GM23338 (cell line): ENCODE results near the gene KRT1. TPM values are rescaled to one million over a fixed set of nuclear protein-coding genes. Genes with fewer than 3 reads are reported as not detected.

Source experiments
- ATAC-seq: fragments of 200-7000 bp; cut with Tn5 transposase; 3 replicates; pipeline ENCODE4 v1.9.1; 2020
- DNase-seq: peaks from one replicate; pipeline ENCODE4 v3.0.0-alpha.2; 2015; ENCODE audit warnings: low spot score
- H2AFZ ChIP-seq: fragments of 200-600 bp; sonication (generic); 2 replicates; pipeline ENCODE4 v1.8.0; 2016; ENCODE audit warnings: antibody characterized with exemption, mild to moderate bottlenecking, moderate library complexity
- H3F3A ChIP-seq: fragments of 200-600 bp; sonication (generic); replicated peaks from 2 replicates; pipeline ENCODE4 v1.8.0; 2017; ENCODE audit warnings: antibody characterized with exemption, mixed run types, low read depth
- H3K27ac ChIP-seq: fragments of 200-600 bp; sonication (generic); 2 replicates; pipeline ENCODE4 v1.6.1; 2016; ENCODE audit warnings: low read depth
- H3K27me3 ChIP-seq: fragments of 200-600 bp; sonication (generic); 2 replicates; pipeline ENCODE4 v1.8.0; 2016; ENCODE audit warnings: mild to moderate bottlenecking, mixed run types, moderate library complexity; ENCODE audit not compliant: insufficient read depth
- H3K36me3 ChIP-seq: fragments of 200-600 bp; sonication (generic); 2 replicates; pipeline ENCODE4 v1.8.0; 2016; ENCODE audit warnings: mild to moderate bottlenecking; ENCODE audit not compliant: insufficient read depth
- H3K4me1 ChIP-seq: fragments of 200-600 bp; sonication (generic); 2 replicates; pipeline ENCODE4 v1.8.0; 2016; ENCODE audit warnings: mild to moderate bottlenecking, moderate library complexity; ENCODE audit not compliant: insufficient read depth
- H3K4me2 ChIP-seq: fragments of 200-600 bp; sonication (generic); 2 replicates; pipeline ENCODE4 v1.7.1; 2017; ENCODE audit warnings: mixed run types
- H3K4me3 ChIP-seq: fragments of 200-600 bp; sonication (generic); 2 replicates; pipeline ENCODE4 v1.6.1; 2016; ENCODE audit warnings: mixed run types
- H3K79me2 ChIP-seq: fragments of 200-600 bp; sonication (generic); replicated peaks from 2 replicates; pipeline ENCODE4 v1.8.0; 2017; ENCODE audit warnings: mild to moderate bottlenecking; ENCODE audit not compliant: insufficient read depth
- H3K9me2 ChIP-seq: fragments of 200-600 bp; sonication (generic); 2 replicates; pipeline ENCODE4 v1.8.0; 2017; ENCODE audit not compliant: insufficient read depth
- H4K20me1 ChIP-seq: fragments of 200-600 bp; sonication (generic); replicated peaks from 2 replicates; pipeline ENCODE4 v1.8.0; 2017; ENCODE audit warnings: mild to moderate bottlenecking; ENCODE audit not compliant: insufficient read depth
- H3K27ac Mint-ChIP-seq: 2 replicates; pipeline ENCODE4 v1.8.0; 2020; ENCODE audit warnings: inconsistent platforms, mild to moderate bottlenecking, moderate library complexity, mixed read lengths
- H3K27me3 Mint-ChIP-seq: 3 replicates; pipeline ENCODE4 v1.8.0; 2022; ENCODE audit warnings: low read depth, mild to moderate bottlenecking, moderate library complexity, mixed read lengths, inconsistent platforms; ENCODE audit not compliant: insufficient read depth, poor library complexity
- H3K36me3 Mint-ChIP-seq: 3 replicates; pipeline ENCODE4 v1.8.0; 2021; ENCODE audit warnings: low read depth, mild to moderate bottlenecking, inconsistent platforms, moderate library complexity, mixed read lengths
- H3K4me1 Mint-ChIP-seq: 3 replicates; pipeline ENCODE4 v1.8.0; 2020; ENCODE audit warnings: mild to moderate bottlenecking, inconsistent platforms, mixed read lengths
- H3K4me3 Mint-ChIP-seq: 3 replicates; pipeline ENCODE4 v1.8.0; 2021; ENCODE audit warnings: moderate library complexity, mild to moderate bottlenecking, inconsistent platforms, mixed read lengths
- H3K9me3 Mint-ChIP-seq: 3 replicates; pipeline ENCODE4 v1.8.0; 2020; ENCODE audit warnings: moderate library complexity, mild to moderate bottlenecking, inconsistent platforms, mixed read lengths
- CREB1 ChIP-seq: fragments of 250-450 bp; sonication (Bioruptor Pico); IDR thresholded peaks from 2 replicates; pipeline ENCODE4 v1.5.0; 2020; ENCODE audit warnings: low read depth, mild to moderate bottlenecking, moderate library complexity
- EZH2 ChIP-seq: fragments of 200-600 bp; sonication (generic); IDR thresholded peaks from one replicate; pipeline ENCODE4 v1.8.0; 2017; ENCODE audit warnings: antibody characterized with exemption, mild to moderate bottlenecking, low read depth; ENCODE audit not compliant: unreplicated experiment
- EZH2phosphoT487 ChIP-seq: fragments of 200-600 bp; sonication (generic); IDR thresholded peaks from one replicate; pipeline ENCODE4 v1.8.1; 2018; ENCODE audit warnings: antibody characterized with exemption; ENCODE audit not compliant: unreplicated experiment
- JUNB ChIP-seq: IDR thresholded peaks from one replicate; pipeline ENCODE4 v1.6.1; 2016; ENCODE audit warnings: antibody characterized with exemption; ENCODE audit not compliant: unreplicated experiment
- NANOG ChIP-seq: IDR thresholded peaks from 2 replicates; pipeline ENCODE4 v1.6.1; 2016; ENCODE audit warnings: antibody characterized with exemption, borderline replicate concordance
- POLR2AphosphoS5 ChIP-seq: IDR thresholded peaks from 2 replicates; pipeline ENCODE4 v1.6.1; 2016; ENCODE audit warnings: antibody characterized with exemption, low read depth
- STAT1 ChIP-seq: IDR thresholded peaks from one replicate; pipeline ENCODE4 v1.6.1; 2016; ENCODE audit warnings: antibody characterized with exemption; ENCODE audit not compliant: unreplicated experiment
- ZNF114 ChIP-seq: fragments of 250-450 bp; sonication (Bioruptor Pico); IDR thresholded peaks from 2 replicates; pipeline ENCODE4 v1.5.0; 2020; ENCODE audit warnings: mild to moderate bottlenecking, moderate library complexity
- ZNF331 ChIP-seq: fragments of 250-450 bp; sonication (Bioruptor Pico); IDR thresholded peaks from 2 replicates; pipeline ENCODE4 v1.5.0; 2020; ENCODE audit warnings: low read depth, mild to moderate bottlenecking, moderate library complexity
- polyA plus RNA-seq: library from polyadenylated mRNA; unstranded; fragments of >200 nt; fragmentation: Nextera tagmentation; extraction: Ambion mirVana; gene quantifications from 2 replicates; pipeline ENCODE4 v1.2.1, GENCODE V29; 2016
- total RNA-seq: library from RNA; depleted of rRNA; stranded (reverse); fragments of >200 nt; shearing (Covaris generic); gene quantifications from 2 replicates; pipeline ENCODE4 v1.2.3, GENCODE V29; 2014
- TF ChIP-seq, protein P1 (sequence below): IDR thresholded peaks from 2 replicates; pipeline ENCODE4 v1.6.1; 2016; ENCODE audit warnings: antibody characterized with exemption
- TF ChIP-seq, protein P2 (sequence below): IDR thresholded peaks from one replicate; pipeline ENCODE4 v1.6.1; 2018; ENCODE audit warnings: antibody characterized with exemption; ENCODE audit not compliant: unreplicated experiment
- TF ChIP-seq, protein P3 (sequence below), 2 experiments: fragments of 200-600 bp in 1 of 2; sonication (generic) in 1 of 2; conservative IDR thresholded peaks; 2 replicates each; pipeline versions ENCODE4 v1.5.1 to v1.6.1; 2016 to 2017; ENCODE audit warnings: antibody characterized with exemption in 2 of 2, low read depth in 2 of 2, mild to moderate bottlenecking in 2 of 2, moderate library complexity in 1 of 2
- TF ChIP-seq, protein P4 (sequence below): fragments of 250-450 bp; sonication (Bioruptor Pico); IDR thresholded peaks from 2 replicates; pipeline ENCODE4 v1.5.0; 2020; ENCODE audit warnings: mild to moderate bottlenecking, moderate library complexity

KRT1 gene
- total and polyA plus RNA-seq, 2 experiments from 2014 or later, result not detected

DNA sequence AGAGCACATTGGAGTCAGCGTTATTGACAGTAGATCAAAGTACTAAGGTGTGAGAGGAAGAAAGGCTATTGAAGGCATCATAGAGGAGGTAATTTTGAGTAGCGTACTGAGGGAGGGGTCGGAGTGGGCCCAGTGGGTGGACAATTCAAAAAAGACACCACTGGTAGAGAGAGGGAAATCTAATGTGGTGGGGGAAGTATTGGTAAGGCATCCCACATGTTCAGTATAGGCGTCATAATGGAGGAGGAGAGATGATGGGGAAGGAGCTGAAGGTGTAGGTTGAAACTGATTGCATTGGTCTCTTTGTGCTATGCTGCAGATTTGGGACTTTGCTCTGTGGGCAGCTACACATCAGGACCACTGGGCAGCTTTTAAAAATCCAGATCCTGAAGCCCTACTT, 46.8 kb upstream of the KRT1 start:
- no peak overlapping the region for H3K4me3 Mint-ChIP-seq
- H3K27ac Mint-ChIP-seq, result no peak overlapping the region
- H3K27ac ChIP-seq, result no peak overlapping the region
- no peaks in the 10 kb centered on the region for H3K36me3 Mint-ChIP-seq
- TF ChIP-seq, protein P1, sequence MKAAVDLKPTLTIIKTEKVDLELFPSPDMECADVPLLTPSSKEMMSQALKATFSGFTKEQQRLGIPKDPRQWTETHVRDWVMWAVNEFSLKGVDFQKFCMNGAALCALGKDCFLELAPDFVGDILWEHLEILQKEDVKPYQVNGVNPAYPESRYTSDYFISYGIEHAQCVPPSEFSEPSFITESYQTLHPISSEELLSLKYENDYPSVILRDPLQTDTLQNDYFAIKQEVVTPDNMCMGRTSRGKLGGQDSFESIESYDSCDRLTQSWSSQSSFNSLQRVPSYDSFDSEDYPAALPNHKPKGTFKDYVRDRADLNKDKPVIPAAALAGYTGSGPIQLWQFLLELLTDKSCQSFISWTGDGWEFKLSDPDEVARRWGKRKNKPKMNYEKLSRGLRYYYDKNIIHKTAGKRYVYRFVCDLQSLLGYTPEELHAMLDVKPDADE, result no peak
- TF ChIP-seq CREB1 (CRISPR knock-in tag), result no peak
- no peak for TF ChIP-seq POLR2AphosphoS5
- TF ChIP-seq NANOG, result no peak
- TF ChIP-seq, protein P2, sequence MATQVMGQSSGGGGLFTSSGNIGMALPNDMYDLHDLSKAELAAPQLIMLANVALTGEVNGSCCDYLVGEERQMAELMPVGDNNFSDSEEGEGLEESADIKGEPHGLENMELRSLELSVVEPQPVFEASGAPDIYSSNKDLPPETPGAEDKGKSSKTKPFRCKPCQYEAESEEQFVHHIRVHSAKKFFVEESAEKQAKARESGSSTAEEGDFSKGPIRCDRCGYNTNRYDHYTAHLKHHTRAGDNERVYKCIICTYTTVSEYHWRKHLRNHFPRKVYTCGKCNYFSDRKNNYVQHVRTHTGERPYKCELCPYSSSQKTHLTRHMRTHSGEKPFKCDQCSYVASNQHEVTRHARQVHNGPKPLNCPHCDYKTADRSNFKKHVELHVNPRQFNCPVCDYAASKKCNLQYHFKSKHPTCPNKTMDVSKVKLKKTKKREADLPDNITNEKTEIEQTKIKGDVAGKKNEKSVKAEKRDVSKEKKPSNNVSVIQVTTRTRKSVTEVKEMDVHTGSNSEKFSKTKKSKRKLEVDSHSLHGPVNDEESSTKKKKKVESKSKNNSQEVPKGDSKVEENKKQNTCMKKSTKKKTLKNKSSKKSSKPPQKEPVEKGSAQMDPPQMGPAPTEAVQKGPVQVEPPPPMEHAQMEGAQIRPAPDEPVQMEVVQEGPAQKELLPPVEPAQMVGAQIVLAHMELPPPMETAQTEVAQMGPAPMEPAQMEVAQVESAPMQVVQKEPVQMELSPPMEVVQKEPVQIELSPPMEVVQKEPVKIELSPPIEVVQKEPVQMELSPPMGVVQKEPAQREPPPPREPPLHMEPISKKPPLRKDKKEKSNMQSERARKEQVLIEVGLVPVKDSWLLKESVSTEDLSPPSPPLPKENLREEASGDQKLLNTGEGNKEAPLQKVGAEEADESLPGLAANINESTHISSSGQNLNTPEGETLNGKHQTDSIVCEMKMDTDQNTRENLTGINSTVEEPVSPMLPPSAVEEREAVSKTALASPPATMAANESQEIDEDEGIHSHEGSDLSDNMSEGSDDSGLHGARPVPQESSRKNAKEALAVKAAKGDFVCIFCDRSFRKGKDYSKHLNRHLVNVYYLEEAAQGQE, result no peak
- TF ChIP-seq, protein P3, sequence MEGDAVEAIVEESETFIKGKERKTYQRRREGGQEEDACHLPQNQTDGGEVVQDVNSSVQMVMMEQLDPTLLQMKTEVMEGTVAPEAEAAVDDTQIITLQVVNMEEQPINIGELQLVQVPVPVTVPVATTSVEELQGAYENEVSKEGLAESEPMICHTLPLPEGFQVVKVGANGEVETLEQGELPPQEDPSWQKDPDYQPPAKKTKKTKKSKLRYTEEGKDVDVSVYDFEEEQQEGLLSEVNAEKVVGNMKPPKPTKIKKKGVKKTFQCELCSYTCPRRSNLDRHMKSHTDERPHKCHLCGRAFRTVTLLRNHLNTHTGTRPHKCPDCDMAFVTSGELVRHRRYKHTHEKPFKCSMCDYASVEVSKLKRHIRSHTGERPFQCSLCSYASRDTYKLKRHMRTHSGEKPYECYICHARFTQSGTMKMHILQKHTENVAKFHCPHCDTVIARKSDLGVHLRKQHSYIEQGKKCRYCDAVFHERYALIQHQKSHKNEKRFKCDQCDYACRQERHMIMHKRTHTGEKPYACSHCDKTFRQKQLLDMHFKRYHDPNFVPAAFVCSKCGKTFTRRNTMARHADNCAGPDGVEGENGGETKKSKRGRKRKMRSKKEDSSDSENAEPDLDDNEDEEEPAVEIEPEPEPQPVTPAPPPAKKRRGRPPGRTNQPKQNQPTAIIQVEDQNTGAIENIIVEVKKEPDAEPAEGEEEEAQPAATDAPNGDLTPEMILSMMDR (conservative IDR thresholded peaks at IDR 0.05; ENCODE audit: low read depth in 2 of 2), result no peak
- TF ChIP-seq ZNF114 (CRISPR knock-in tag), result no peak
- TF ChIP-seq EZH2, result no peak
- TF ChIP-seq EZH2phosphoT487, result no peak
- TF ChIP-seq, protein P4, sequence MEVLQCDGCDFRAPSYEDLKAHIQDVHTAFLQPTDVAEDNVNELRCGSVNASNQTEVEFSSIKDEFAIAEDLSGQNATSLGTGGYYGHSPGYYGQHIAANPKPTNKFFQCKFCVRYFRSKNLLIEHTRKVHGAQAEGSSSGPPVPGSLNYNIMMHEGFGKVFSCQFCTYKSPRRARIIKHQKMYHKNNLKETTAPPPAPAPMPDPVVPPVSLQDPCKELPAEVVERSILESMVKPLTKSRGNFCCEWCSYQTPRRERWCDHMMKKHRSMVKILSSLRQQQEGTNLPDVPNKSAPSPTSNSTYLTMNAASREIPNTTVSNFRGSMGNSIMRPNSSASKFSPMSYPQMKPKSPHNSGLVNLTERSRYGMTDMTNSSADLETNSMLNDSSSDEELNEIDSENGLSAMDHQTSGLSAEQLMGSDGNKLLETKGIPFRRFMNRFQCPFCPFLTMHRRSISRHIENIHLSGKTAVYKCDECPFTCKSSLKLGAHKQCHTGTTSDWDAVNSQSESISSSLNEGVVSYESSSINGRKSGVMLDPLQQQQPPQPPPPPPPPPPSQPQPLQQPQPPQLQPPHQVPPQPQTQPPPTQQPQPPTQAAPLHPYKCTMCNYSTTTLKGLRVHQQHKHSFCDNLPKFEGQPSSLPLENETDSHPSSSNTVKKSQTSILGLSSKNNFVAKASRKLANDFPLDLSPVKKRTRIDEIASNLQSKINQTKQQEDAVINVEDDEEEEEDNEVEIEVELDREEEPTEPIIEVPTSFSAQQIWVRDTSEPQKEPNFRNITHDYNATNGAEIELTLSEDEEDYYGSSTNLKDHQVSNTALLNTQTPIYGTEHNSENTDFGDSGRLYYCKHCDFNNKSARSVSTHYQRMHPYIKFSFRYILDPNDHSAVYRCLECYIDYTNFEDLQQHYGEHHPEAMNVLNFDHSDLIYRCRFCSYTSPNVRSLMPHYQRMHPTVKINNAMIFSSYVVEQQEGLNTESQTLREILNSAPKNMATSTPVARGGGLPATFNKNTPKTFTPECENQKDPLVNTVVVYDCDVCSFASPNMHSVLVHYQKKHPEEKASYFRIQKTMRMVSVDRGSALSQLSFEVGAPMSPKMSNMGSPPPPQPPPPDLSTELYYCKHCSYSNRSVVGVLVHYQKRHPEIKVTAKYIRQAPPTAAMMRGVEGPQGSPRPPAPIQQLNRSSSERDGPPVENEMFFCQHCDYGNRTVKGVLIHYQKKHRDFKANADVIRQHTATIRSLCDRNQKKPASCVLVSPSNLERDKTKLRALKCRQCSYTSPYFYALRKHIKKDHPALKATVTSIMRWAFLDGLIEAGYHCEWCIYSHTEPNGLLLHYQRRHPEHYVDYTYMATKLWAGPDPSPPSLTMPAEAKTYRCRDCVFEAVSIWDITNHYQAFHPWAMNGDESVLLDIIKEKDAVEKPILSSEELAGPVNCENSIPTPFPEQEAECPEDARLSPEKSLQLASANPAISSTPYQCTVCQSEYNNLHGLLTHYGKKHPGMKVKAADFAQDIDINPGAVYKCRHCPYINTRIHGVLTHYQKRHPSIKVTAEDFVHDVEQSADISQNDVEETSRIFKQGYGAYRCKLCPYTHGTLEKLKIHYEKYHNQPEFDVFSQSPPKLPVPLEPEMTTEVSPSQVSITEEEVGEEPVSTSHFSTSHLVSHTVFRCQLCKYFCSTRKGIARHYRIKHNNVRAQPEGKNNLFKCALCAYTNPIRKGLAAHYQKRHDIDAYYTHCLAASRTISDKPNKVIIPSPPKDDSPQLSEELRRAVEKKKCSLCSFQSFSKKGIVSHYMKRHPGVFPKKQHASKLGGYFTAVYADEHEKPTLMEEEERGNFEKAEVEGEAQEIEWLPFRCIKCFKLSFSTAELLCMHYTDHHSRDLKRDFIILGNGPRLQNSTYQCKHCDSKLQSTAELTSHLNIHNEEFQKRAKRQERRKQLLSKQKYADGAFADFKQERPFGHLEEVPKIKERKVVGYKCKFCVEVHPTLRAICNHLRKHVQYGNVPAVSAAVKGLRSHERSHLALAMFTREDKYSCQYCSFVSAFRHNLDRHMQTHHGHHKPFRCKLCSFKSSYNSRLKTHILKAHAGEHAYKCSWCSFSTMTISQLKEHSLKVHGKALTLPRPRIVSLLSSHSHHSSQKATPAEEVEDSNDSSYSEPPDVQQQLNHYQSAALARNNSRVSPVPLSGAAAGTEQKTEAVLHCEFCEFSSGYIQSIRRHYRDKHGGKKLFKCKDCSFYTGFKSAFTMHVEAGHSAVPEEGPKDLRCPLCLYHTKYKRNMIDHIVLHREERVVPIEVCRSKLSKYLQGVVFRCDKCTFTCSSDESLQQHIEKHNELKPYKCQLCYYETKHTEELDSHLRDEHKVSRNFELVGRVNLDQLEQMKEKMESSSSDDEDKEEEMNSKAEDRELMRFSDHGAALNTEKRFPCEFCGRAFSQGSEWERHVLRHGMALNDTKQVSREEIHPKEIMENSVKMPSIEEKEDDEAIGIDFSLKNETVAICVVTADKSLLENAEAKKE, result no peak
- TF ChIP-seq STAT1, result no peak
- TF ChIP-seq ZNF331 (CRISPR knock-in tag), result no peak
- TF ChIP-seq JUNB, result no peak
- no peaks in the 10 kb centered on the region for H3K27me3 ChIP-seq
- peaks cover 5% of the 10 kb centered on the region for H3K9me2 ChIP-seq
- no peaks in the 10 kb centered on the region for H3F3A ChIP-seq
- peaks cover 10% of the 10 kb centered on the region for H3K9me3 Mint-ChIP-seq
- H4K20me1 ChIP-seq, result no peaks in the 10 kb centered on the region
- no peak for ATAC-seq
- peaks cover 12% of the 10 kb centered on the region for H3K27me3 Mint-ChIP-seq
- no peaks in the 10 kb centered on the region for H3K4me1 ChIP-seq
- H3K36me3 ChIP-seq, result no peaks in the 10 kb centered on the region
- no peaks in the 10 kb centered on the region for H3K4me1 Mint-ChIP-seq
- H3K4me2 ChIP-seq, result no peak overlapping the region
- no peak overlapping the region for H3K4me3 ChIP-seq
- DNase-seq, result no peak
- no peaks in the 10 kb centered on the region for H3K79me2 ChIP-seq
- H2AFZ ChIP-seq, result no peak overlapping the region
